H9 (cell line): ENCODE data around the gene UBE3C. TPM values are rescaled to one million over a fixed set of nuclear protein-coding genes. Genes with fewer than 3 reads are reported as not detected.

Experiments
- DNase-seq: peaks from one replicate; pipeline ENCODE4 v3.0.0-alpha.2; 2017
- H2AFZ ChIP-seq: one replicate; pipeline ENCODE4 v1.6.1; 2013; ENCODE audit warnings: mild to moderate bottlenecking, low read length, control low read depth, moderate library complexity
- H2AK5ac ChIP-seq: 2 replicates; pipeline ENCODE4 v1.6.1; 2013; ENCODE audit warnings: low read length, control low read depth, mixed read lengths; ENCODE audit not compliant: insufficient read length
- H2BK120ac ChIP-seq: one replicate; pipeline ENCODE4 v1.6.1; 2013; ENCODE audit warnings: low read depth, mild to moderate bottlenecking, low read length, control low read depth, inconsistent platforms; ENCODE audit not compliant: poor library complexity, severe bottlenecking
- H2BK12ac ChIP-seq: 2 replicates; pipeline ENCODE4 v1.6.1; 2013; ENCODE audit warnings: low read length, control low read depth, mixed read lengths, low read depth; ENCODE audit not compliant: insufficient read length
- H2BK15ac ChIP-seq: 2 replicates; pipeline ENCODE4 v1.6.1; 2013; ENCODE audit warnings: low read depth, low read length, control low read depth
- H2BK20ac ChIP-seq: one replicate; pipeline ENCODE4 v1.6.1; 2013; ENCODE audit warnings: low read depth, mild to moderate bottlenecking, low read length, control low read depth, inconsistent platforms; ENCODE audit not compliant: poor library complexity, severe bottlenecking
- H2BK5ac ChIP-seq: 2 replicates; pipeline ENCODE4 v1.6.1; 2013; ENCODE audit warnings: low read length, control low read depth, mixed read lengths; ENCODE audit not compliant: insufficient read length
- H3K14ac ChIP-seq: 2 replicates; pipeline ENCODE4 v1.6.1; 2013; ENCODE audit warnings: low read length, control low read depth; ENCODE audit not compliant: insufficient read depth
- H3K18ac ChIP-seq: 2 replicates; pipeline ENCODE4 v1.6.1; 2013; ENCODE audit warnings: low read depth, mild to moderate bottlenecking, mixed read lengths, low read length, control low read depth; ENCODE audit not compliant: insufficient read length
- H3K23ac ChIP-seq: 2 replicates; pipeline ENCODE4 v1.6.1; 2013; ENCODE audit warnings: low read length, control low read depth, mixed read lengths, low read depth; ENCODE audit not compliant: insufficient read length
- H3K23me2 ChIP-seq: 2 replicates; pipeline ENCODE4 v1.6.1; 2013; ENCODE audit warnings: low read depth, mild to moderate bottlenecking, mixed read lengths, low read length, control low read depth; ENCODE audit not compliant: insufficient read length, poor library complexity, severe bottlenecking
- H3K27ac ChIP-seq: 2 replicates; pipeline ENCODE4 v1.5.1; 2013; ENCODE audit warnings: low read length, control low read depth, mixed read lengths, low read depth; ENCODE audit not compliant: insufficient read length
- H3K27me3 ChIP-seq: 2 replicates; pipeline ENCODE4 v1.6.1; 2013; ENCODE audit warnings: low read length, control low read depth, inconsistent platforms; ENCODE audit not compliant: insufficient read depth
- H3K4ac ChIP-seq: 2 replicates; pipeline ENCODE4 v1.6.1; 2013; ENCODE audit warnings: low read depth, mild to moderate bottlenecking, control low read depth, inconsistent platforms, low read length, moderate library complexity
- H3K4me1 ChIP-seq: 2 replicates; pipeline ENCODE4 v1.6.1; 2013; ENCODE audit warnings: low read length, control low read depth, inconsistent platforms; ENCODE audit not compliant: insufficient read depth
- H3K4me2 ChIP-seq: 2 replicates; pipeline ENCODE4 v1.6.1; 2013; ENCODE audit warnings: low read length, control low read depth, mixed read lengths; ENCODE audit not compliant: insufficient read length, insufficient read depth
- H3K56ac ChIP-seq: 2 replicates; pipeline ENCODE4 v1.6.1; 2013; ENCODE audit warnings: low read depth, mild to moderate bottlenecking, mixed read lengths, low read length, control low read depth; ENCODE audit not compliant: insufficient read length
- H3K79me1 ChIP-seq: 2 replicates; pipeline ENCODE4 v1.6.1; 2013; ENCODE audit warnings: low read depth, mild to moderate bottlenecking, moderate library complexity, low read length, control low read depth, inconsistent platforms; ENCODE audit not compliant: insufficient read depth, poor library complexity, severe bottlenecking
- H3K79me2 ChIP-seq: 2 replicates; pipeline ENCODE4 v1.6.1; 2013; ENCODE audit warnings: low read length, control low read depth, inconsistent platforms; ENCODE audit not compliant: insufficient read depth
- H3K9ac ChIP-seq: 2 replicates; pipeline ENCODE4 v1.6.1; 2013; ENCODE audit warnings: low read length, control low read depth, mixed read lengths; ENCODE audit not compliant: insufficient read length; ENCODE audit errors: extremely low read depth
- H3K9me3 ChIP-seq: one replicate; pipeline ENCODE4 v1.6.1; 2013; ENCODE audit warnings: low read depth, low read length, inconsistent platforms; ENCODE audit not compliant: control insufficient read depth
- H3T11ph ChIP-seq: one replicate; pipeline ENCODE4 v1.6.1; 2013; ENCODE audit warnings: mild to moderate bottlenecking, low read length, control low read depth, inconsistent platforms
- H4K20me1 ChIP-seq: one replicate; pipeline ENCODE4 v1.6.1; 2013; ENCODE audit not compliant: control insufficient read depth, insufficient read length, insufficient read depth
- H4K5ac ChIP-seq: 2 replicates; pipeline ENCODE4 v1.6.1; 2013; ENCODE audit warnings: low read depth, mild to moderate bottlenecking, mixed read lengths, low read length, control low read depth; ENCODE audit not compliant: insufficient read length
- H4K8ac ChIP-seq: replicated peaks from 2 replicates; pipeline ENCODE4 v1.6.1; 2013; ENCODE audit warnings: low read length, control low read depth, mixed read lengths, low read depth; ENCODE audit not compliant: insufficient read length
- H4K91ac ChIP-seq: 2 replicates; pipeline ENCODE4 v1.6.1; 2013; ENCODE audit warnings: low read depth, mild to moderate bottlenecking, moderate library complexity, mixed read lengths, low read length, control low read depth; ENCODE audit not compliant: insufficient read length
- H3K27ac Mint-ChIP-seq, 3 experiments: 2 replicates in 2 of 3; 3 replicates in 1 of 3; pipeline ENCODE4 v1.8.0; 2020 to 2021; ENCODE audit warnings: mixed read lengths in 3 of 3, mild to moderate bottlenecking in 1 of 3, moderate library complexity in 1 of 3
- H3K27me3 Mint-ChIP-seq: 2 replicates; pipeline ENCODE4 v1.8.0; 2021; ENCODE audit warnings: low read depth, mild to moderate bottlenecking, moderate library complexity, mixed read lengths
- H3K36me3 Mint-ChIP-seq, 3 experiments: 2 replicates in 2 of 3; 3 replicates in 1 of 3; pipeline ENCODE4 v1.8.0; 2020 to 2021; ENCODE audit warnings: low read depth in 3 of 3, mixed read lengths in 3 of 3; ENCODE audit not compliant: insufficient read depth in 1 of 3
- H3K4me1 Mint-ChIP-seq, 2 experiments: 2 replicates each; pipeline ENCODE4 v1.8.0; 2020; ENCODE audit warnings: mixed read lengths in 2 of 2
- H3K4me3 Mint-ChIP-seq, 2 experiments: 2 replicates in 1 of 2; 3 replicates in 1 of 2; pipeline ENCODE4 v1.8.0; 2020 to 2021; ENCODE audit warnings: mild to moderate bottlenecking in 2 of 2, mixed read lengths in 2 of 2, moderate library complexity in 1 of 2
- H3K9me3 Mint-ChIP-seq, 2 experiments: 2 replicates in 1 of 2; 3 replicates in 1 of 2; pipeline ENCODE4 v1.8.0; 2020; ENCODE audit warnings: mild to moderate bottlenecking in 2 of 2, mixed read lengths in 2 of 2, moderate library complexity in 1 of 2
- CTCF ChIP-seq: fragments of 200-600 bp; sonication (generic); conservative IDR thresholded peaks from 3 replicates; pipeline ENCODE4 v1.8.0; 2021; ENCODE audit warnings: antibody characterized with exemption, mild to moderate bottlenecking
- WGBS: extraction: QIAGEN DNeasy Blood & Tissue Kit; methylation state at CpG from one replicate; pipeline ENCODE4 v1.1.7; 2013; ENCODE audit warnings: missing lambda C conversion rate, low lambda C conversion rate, mixed read lengths; ENCODE audit not compliant: insufficient read length; ENCODE audit errors: extremely low coverage; 5-methylcytosine and 5-hydroxymethylcytosine counted together
- total RNA-seq: library from RNA; stranded (reverse); gene quantifications from 2 replicates; pipeline ENCODE4 v1.2.1, GENCODE V29; 2021

Gene UBE3C
- total RNA-seq, 1 experiment from 2014 or later: 63.3 TPM

DNA sequence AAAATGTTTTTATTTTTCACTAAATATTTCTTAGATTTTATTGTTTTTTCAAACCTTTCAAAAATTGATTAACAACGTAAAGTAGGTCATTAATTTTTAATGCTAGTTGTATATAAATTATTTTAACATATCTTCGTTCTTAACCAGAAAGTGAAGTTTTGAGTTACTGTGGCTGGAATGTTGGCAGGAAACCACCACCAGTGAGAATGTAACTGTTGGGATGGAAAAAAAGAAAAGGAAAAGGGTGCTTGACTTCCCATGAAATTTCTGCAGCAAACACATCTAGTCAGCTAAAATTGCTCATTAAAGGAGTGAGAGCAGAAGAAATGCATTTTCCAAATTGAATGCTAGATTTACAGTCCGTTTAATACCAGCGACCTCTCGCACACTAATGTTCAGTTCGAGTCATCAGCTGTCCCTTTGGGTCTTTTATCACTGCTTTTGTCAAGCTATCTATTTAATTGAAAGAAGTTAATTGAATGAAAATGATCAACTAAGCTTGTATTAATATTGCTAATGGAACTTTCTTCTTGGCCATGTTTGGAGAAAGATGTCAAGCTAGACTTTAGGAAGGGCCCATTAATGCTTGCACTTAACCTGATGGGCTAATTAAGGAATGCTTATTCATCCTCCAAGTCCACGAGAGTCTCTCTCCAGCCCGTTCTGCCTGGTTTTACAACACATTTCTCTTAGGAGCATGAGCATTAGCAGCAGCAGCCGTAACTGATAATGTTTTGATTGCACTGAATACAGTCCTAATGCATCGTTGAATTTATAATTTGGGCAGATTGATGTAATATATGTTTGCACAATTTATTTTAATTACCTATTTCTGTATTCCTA is 70.1 kb downstream of the UBE3C start:
- H3K23me2 ChIP-seq: no peaks in the 10 kb centered on the region
- no peak overlapping the region for H3K4ac ChIP-seq
- H2BK12ac ChIP-seq: no peak overlapping the region
- Mint-ChIP-seq H3K9me3 (no peaks in the 10 kb centered on the region), H3K27ac (no peak overlapping the region; a peak in 1 of 7 replicates), H3K36me3 (peaks cover 10 to 68% (median 19%) of the 10 kb centered on the region in 3 experiments; a peak in 5 of 7 replicates), H3K4me1 (no peaks in the 10 kb centered on the region), H3K27me3 (no peaks in the 10 kb centered on the region), H3K4me3 (no peak overlapping the region)
- no peak overlapping the region for H3K23ac ChIP-seq
- H3K27ac ChIP-seq: no peak overlapping the region
- no peak overlapping the region for H2BK20ac ChIP-seq
- H3K4me2 ChIP-seq: no peak overlapping the region
- H3K79me1 ChIP-seq: no peaks in the 10 kb centered on the region
- H4K5ac ChIP-seq: no peak overlapping the region
- H4K91ac ChIP-seq: no peak overlapping the region
- no peaks in the 10 kb centered on the region for H3K79me2 ChIP-seq
- no peak for TF ChIP-seq CTCF
- WGBS: no CpG with 5 or more reads among the region's 10 CpGs
- no peak overlapping the region for H2AK5ac ChIP-seq
- no peak overlapping the region for H2BK15ac ChIP-seq
- no peak overlapping the region for H4K8ac ChIP-seq
- no peak overlapping the region for H2BK5ac ChIP-seq
- H3K9ac ChIP-seq: no peak overlapping the region
- no peak overlapping the region for H2AFZ ChIP-seq
- H3K4me1 ChIP-seq: no peaks in the 10 kb centered on the region
- no peak overlapping the region for H3K56ac ChIP-seq
- no peaks in the 10 kb centered on the region for H3K9me3 ChIP-seq
- no peak overlapping the region for H3K14ac ChIP-seq
- no peaks in the 10 kb centered on the region for H4K20me1 ChIP-seq
- no peak overlapping the region for H2BK120ac ChIP-seq
- no peak for DNase-seq
- H3K18ac ChIP-seq: no peak overlapping the region
- no peak overlapping the region for H3T11ph ChIP-seq
- no peaks in the 10 kb centered on the region for H3K27me3 ChIP-seq
